ENCODE results near the gene MT1G. TPM values are rescaled to one million over a fixed set of nuclear protein-coding genes. Genes with fewer than 3 reads are reported as not detected.
"Not testable (repeated sequence)": the region's sequence is repeated elsewhere in the genome, so short reads cannot be mapped to it uniquely, and the experiment has no call there.

MT1G gene
- polyA plus RNA-seq, 4 donors, result 16.9 to 173 (median 36.0) TPM

DNA sequence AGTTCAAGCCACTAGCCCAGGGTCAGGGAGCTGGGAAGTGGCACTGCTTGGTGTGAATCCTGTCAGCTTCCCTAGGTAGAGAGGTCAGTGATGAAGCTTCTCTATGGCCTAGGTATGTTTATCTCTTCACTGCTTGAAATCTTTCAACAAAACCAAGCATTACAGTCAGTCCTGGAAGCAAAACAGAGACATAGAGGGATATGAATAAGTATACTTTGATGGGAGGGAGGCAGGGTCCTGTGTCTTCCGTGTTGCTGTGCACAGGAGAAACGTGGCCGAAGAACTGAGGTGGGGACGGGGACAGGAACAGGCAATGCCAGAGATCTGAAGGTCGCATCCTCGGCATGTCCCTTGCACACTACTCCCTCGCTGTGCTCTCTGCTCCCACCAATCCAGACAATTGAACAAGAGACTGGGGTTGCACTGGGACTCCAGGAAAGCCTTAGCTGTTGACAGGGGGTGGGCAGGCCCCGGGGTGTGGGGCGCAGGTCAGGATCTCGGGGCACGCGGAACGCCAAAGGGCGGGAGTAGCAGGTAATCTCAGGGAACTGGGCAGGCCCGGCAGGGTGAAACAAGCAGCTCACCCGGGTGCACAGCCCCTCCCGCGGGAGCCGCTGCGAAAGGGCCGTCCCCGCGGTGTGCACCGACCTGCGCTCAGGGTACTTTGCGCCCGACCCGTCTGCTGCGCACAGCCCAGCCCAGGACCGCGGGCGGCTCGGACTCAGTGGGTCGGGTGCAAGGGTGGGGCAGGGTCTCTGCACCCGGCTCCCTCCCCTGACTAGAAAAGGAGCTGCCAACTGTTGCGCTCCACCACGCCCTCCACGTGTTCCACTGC, 1.4 kb upstream of the MT1G start, which contains the start of gene MT1H:
TSS of gene MT1H (plus strand) at position 810 of the 835 bp plus-strand sequence. CDS start 71 bp downstream, outside the sequence.
- DNase-seq (ENCODE audit: low read depth in 4 of 4, low spot score in 3 of 4), result no peak

DNA sequence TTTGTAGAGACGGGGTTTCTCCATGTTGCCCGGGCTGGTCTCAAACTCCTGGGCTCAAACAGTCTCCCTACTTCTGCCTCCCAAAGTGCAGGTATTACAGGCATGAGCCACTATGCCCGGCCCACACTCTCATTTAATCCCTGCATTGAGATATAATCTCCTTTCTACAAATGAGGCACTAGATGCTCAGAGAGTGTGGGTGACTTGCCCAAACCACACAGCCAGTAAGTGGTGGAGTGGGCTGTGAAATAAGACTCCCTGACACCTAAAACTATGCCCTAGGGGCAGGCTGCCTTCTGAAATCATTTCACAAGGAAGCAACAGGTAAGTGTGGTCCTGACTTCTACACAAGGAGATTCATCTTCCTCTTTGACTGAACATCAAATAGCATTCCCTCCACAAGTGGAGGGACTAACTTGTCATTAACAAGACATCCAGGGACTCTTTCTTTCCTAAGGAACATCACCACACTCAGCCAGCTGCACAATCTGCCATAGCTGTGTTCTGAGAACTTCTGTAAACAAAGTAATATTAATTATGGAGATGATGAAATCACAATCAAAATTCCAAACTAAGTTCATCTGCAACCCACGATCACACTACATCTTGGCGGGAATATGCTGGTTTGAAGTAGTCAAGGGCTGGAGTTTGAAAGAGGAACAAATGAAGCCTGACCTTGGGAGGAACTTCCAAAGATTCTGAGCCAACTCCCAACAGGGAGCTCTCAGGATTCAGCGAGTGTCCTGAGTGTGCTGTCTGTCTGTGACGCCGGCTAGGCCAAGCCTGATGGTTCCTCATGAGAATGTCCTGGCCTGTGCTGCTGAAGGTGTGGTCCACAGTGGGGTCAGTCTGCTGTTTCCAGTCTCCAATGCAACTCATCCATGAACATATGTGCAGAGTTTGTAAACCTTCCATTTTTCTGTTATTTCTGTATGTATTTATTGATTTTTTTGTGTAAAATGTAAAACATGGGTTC, 2.3 kb downstream of the MT1G start:
- not testable (repeated sequence) for DNase-seq (ENCODE audit: low read depth in 4 of 4, low spot score in 3 of 4)

DNA sequence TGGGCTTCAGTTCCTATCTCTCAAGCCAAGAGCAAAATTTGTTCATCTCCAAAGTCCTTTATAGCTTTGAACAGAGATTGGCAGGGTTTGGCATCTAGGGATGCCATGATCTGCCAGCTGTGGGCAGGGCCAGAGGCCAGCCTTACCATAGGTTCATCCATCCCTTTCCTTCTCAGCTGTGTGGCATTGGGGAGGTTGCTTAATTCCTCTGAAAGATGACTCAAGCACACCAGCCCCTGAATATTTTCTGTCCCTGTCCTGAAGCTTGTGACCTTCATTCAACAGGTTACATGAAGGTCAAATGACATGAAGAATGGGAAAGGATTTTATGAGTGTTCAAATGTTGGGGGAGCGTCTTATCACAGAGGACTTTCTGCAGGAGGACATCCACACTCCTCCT, 3.4 kb downstream of the MT1G start:
- no peak for DNase-seq (ENCODE audit: low read depth in 4 of 4, low spot score in 3 of 4)

DNA sequence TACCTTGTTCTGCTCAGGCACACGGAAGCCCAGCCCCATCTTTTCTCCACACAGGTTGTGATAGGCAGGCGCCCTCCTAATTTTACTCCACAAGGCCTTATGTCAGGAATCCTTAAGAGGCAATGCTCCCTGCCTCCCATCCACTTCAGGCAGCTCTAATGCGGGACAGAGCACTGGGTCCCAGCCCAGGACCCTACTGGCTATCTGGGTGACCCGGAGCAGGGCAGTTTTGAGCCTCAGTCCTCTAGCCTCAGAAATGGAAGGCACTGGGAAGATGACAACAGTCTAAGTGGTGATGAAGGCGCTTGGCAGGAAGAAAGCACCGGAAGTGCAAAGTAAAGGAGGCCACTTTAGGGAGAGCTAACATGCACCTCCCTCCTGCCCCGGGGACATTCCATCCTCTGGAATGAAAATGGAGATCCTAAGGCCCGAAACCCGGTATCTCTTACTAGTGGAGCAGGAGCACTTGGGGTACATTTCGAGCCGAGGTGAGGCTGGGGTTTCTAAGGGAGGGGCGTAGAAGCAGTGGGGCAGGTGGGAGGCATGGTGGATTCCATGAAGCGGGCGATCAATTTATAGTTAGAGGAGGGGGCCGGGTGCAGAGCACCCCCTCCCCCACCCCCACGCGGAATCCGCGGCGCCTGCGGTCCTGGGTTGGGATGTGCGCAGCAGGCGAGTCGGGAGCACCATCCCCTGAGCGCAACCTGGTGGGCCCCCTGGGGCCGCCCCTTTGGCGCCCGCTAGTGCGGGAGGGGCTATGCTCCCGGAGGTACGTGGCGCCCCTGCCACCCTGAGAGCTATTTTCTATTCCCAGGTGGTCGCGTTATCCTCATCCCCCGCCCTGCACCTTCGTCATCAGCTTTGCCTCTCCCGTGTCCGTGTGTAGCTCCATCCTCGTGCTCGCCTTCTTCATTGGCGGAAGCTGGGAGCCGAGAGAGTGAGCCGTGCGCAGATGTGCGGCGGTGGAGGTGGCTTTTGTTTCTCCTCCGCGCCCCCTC, 5.2 kb downstream of the MT1G start:
- no peak for DNase-seq (ENCODE audit: low read depth in 4 of 4, low spot score in 3 of 4)

DNA sequence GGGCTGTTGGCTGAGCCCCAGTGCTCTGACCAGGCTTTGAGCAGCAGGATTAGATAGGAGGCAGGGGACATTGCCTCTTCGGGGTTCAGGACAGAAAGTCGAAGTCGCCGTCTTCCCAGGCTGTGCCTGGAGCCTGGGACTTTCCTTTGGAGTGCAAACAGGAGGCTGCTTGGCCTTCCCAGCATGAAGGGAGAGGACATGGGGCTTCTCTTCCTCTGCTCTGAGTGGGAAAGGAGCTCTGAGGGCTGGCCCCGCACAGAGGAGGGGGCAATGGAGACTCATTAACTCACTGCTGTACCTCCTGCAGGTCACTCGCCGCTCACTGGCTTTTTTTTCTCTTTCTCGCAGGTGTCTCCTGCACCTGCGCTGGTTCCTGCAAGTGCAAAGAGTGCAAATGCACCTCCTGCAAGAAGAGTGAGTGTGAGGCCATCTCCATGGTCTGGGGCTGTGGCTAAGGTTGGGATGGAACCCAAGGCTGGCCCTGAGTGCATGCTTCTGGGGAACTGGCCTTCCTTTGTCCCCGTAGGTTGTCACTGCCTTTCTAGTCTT, 9.5 kb downstream of the MT1G start:
- no peak for DNase-seq (ENCODE audit: low read depth in 4 of 4, low spot score in 3 of 4)

DNA sequence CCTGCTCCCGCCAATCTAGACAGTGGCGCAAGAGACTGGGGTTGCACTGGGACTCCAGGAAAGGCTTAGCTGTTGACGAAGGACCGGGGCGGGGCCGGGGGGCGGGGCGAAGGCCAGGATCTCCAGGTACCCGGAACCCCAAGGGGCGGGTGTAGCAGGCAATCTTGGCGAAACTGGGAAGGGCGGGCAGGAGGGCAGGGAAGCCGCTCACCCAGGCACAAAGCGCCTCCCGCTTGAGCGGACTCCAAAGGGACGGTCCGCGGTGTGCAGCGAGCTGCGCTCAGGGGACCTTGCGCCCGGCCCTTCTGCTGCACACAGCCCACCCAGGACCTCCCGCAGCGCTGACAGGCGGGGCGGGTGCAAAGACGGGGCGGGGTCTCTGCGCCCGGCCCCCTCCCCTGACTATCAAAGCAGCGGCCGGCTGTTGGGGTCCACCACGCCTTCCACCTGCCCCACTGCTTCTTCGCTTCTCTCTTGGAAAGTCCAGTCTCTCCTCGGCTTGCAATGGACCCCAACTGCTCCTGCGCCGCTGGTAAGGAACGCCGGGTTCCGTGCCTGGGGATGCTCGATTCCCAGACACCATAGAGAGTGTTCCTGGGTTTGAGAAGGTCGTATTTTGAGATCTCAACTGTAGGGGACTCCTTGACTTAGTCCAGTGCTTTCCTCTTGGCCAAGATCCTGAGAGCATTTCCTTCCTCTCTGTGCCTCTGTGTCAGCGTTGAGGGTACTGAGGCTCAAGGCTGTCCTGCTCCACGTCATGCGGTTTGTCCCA, 10.1 kb downstream of the MT1G start, which contains the start of gene MT1F:
TSS of gene MT1F (plus strand) at position 405 of the 772 bp plus-strand sequence. CDS start at position 505, 100 bp downstream.
- peak in 1 of 4 donors; percentile 48 for DNase-seq (ENCODE audit: low read depth in 4 of 4, low spot score in 3 of 4)

DNA sequence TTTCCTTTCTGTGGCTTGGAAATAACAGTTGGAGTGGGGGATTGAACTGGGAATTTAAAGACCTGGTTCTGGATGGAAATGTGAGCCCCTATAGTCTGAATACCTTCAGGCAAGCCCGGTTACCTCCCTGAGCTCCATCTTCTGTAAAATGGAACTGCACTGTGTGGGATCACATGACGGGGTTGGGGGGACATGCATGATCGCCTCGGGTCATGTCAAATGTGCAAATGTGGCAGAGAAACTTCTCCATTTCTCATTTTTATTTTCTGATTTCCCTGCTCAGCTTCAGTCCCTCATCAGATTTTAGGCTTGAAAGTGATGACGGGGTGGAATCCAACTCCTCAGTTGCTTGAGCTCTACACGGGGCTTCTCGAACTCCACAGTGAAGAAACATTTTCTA, 14.6 kb downstream of the MT1G start:
- DNase-seq (ENCODE audit: low read depth in 4 of 4, low spot score in 3 of 4), result no peak

DNA sequence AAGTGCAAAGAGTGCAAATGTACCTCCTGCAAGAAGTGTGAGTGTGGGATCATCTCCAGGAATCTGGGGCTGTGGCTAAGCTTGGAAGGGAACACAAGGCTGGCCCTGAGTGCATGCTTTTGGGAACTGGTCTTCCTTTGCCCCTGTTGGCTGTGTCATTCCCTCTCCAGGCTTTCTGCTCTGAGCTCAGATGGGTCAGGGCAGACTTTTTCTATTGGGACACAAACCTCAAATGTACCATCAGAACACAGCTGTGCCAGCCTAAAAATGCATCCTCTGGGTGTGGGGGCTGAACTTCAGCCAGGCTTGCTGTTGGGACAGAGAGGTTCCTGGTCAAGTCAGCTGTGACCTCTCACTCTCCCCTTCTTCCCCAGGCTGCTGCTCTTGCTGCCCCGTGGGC, 15.3 kb downstream of the MT1G start:
- DNase-seq (ENCODE audit: low read depth in 4 of 4, low spot score in 3 of 4), result no peak

DNA sequence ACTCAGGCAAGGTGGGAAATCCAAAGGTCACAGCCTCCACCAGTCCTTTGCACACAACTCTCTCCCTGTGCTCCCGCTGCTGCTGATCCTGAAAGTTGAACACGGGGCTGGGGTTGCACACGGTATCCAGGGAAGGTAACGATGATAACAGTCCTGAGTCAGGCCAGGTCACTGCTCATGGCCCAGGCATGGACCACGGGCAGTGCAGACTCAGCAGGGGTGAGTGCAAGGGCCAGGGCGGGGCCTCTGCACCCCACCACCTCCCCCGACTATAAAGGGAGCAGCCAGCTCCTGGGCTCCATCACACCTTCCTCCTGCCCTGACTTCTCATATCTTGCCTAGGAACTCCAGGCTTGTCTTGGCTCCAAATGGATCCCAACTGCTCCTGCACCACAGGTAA, 16.3 kb downstream of the MT1G start, which contains the start of gene MT1B:
TSS of gene MT1B (plus strand) at position 301 of the 400 bp plus-strand sequence. CDS start at position 369, 68 bp downstream.
- DNase-seq (ENCODE audit: low read depth in 4 of 4, low spot score in 3 of 4), result no peak

DNA sequence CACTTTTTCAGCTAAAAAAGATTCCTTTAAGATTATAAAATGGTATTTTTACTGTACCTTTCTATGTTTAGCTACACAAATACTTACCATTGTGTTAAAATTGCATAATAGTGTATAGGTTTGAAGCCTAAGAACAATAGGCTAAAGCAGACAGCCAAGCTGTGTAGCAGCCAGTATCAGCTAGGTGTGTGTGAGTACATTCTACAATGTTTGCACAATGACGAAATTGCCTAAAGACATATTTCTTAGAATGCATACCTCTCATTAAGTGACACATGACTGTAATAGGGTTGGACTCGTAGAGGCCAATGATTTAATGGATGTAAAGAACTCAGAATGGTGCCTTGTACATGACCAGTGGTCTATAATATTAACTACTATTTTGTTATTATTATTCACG, 18.0 kb downstream of the MT1G start:
- no peak for DNase-seq (ENCODE audit: low read depth in 4 of 4, low spot score in 3 of 4)

DNA sequence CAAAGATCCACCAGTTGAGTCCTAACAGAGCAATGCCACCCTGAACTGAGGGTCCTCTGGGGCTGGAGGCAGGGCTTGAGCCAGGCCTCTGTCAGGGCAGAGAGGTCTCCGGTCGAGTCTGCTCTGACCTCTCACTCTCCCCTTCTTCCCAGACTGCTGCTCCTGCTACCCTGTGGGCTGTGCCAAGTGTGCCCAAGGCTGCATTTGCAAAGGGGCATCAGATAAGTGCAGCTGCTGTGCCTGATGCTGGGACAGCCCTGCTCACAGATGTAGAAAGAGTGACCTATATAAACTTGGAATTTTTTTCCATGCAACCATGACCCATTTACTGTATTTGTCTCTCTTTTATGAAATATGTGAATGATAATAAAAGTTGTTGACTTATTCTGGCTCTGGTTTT, 18.6 kb downstream of the MT1G start:
- no peak for DNase-seq (ENCODE audit: low read depth in 4 of 4, low spot score in 3 of 4)

DNA sequence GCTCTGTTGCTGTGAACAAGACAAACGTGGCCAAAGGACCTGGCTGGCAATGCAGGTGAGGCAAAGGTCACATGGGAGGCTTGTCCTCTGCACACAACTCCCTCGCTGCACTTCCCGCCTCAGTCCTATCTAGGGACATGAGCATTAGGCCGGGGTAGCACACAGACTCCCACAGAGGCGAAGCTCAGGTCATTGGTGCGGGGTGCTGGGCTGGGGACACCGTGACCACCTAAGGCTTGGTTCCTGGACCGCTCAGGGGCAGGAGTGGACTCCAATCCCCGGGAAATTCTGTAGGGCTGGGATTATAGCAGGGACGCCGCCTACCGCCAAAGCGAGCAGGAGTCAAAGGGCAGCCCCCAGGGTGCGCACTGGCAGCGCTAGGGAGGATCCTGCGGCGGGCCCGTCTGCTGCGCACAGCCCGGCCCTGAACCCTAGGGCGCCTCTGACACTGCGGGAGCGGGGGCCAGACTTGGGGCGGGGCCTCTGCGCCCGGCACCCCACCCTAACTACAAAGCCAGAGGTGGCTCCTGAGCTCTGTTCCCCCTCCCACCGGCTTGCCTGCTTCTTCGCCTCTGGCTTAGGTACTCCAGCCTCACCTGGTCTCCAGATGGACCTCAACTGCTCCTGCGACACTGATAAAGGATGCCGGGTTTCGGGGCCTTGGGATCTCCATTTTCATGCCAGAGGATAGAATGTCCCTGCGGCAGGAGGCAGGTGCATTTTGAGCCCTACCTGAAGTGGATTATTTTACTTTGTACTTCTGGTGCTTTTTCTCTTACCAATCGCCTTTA, 20.0 kb downstream of the MT1G start:
- DNase-seq (ENCODE audit: low read depth in 4 of 4, low spot score in 3 of 4), result no peak

DNA sequence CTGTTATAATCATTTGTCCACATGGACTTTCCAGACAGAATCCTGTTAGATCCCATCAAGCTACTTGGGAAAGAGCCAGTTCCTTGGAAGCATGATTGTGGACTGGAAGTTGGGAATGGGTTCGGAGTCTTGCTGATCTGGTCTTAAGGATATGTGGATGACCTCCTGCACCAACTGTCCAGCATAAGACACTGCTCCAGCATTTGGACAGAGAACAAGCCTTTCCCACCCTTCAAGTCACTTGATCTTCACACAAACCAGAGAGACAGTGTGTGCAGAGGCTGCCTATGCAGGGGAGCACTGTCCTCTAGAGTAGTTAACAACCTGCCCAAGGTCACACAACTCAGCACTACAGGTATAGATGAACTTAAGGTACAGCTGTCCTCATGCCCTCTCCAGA, 22.0 kb downstream of the MT1G start:
- no peak for DNase-seq (ENCODE audit: low read depth in 4 of 4, low spot score in 3 of 4)

DNA sequence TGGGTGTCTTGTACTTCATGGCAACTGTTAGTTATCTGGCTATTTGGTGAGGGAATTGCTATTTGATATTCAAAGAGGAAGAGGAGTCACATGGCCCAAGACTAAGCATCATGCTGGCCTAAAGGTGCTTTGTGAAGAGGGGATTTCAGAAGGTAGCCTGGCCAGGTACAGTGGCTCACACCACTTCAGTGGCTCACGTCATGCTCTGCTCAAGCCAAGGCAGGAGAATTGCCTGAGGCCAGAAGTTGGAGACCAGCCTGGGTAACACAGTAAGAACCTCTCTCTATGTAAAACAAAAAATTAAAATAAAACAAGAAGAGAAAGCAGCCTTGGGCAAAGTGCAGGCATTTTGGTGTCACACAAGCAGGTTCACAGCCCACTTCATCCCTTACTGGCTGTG, 22.6 kb downstream of the MT1G start:
- DNase-seq (ENCODE audit: low read depth in 4 of 4, low spot score in 3 of 4), result no peak

DNA sequence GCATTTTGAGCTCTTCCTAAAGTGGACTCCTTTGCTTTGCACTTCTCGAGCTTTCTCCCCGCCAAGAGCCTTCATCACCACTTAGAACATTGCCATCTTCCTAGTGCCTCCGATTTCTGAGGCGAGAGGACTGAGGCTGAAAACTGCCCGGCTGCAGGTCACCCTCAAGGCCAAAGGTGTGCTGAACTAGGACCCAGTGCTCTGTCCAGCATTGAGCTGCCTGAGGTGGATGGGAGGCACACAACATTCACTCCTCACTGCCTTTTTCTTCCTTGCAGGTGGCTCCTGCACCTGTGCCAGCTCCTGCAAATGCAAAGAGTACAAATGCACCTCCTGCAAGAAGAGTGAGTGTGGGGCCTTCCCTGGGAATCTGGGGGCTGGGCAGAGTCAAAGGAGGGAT, 24.0 kb downstream of the MT1G start:
- DNase-seq (ENCODE audit: low read depth in 4 of 4, low spot score in 3 of 4), result no peak

DNA sequence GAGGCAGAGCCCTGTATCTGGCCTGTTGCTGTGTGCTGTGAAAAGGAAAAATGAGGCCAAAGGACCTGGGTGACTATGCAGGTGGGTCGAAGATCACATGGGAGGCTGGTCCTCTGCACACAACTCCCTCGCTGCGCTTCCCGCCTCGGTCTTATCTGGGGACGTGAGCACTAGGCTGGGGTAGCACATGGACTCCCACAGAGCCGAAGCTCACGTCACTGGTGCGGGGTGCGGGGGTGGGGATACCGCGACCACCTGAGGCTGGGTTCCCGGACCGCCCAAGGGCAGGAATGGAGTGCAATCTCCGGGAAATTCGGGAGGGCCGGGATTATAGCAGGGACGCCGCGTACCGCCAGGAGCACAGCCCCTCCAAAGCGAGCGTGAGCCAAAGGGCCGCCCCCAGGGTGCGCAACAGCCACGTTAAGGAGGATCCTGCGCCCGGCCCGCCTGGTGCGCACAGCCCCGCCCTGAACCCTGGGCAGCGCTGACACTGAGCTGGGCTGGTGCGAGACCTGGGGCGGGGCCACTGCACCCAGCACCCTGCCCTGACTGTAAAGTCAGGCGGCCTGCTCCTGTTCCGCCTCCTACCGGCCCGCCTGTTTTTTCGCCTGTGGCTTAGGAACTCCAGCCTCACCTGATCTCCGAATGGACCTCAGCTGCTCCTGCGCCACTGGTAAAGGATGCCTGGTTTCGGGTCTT, 24.6 kb downstream of the MT1G start:
- no peak for DNase-seq (ENCODE audit: low read depth in 4 of 4, low spot score in 3 of 4)

DNA sequence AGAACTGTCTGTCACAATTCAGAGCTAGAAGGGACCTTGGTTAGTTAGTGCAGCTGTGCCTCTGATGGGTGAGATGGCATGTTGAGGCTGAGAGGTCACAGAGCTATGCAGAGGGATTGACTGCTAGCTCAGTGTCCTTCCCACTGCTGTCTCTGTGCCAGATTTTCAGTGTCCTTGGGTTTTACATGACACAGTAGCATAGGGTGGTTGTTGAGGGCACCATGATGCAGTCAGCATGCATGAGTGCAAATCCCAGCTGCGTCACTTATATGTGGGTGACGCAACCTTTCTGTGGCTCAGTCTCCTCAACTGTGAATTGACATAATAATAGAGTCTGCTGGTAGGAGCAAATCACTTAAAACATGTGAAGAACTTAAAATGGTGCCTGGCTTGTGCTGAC, 26.7 kb downstream of the MT1G start:
- no peak for DNase-seq (ENCODE audit: low read depth in 4 of 4, low spot score in 3 of 4)

DNA sequence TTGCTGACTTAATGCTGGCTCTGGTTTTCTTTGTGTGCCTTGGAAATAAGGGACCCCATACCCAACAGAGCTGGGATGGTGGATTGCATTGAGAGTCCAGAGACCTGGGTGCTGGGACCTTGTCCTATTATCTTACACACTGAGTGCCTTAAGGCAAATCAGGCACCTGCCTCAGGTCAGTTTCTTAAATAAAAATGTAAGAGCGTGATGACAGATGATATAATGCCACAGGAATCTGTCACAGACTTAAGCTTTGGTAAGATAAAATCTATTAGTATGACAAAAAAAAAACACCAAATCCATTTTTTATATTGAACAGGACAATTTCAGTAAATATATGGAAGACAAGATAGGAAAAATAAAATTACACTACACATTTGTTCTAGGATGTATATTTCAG, 27.8 kb downstream of the MT1G start:
- no peak for DNase-seq (ENCODE audit: low read depth in 4 of 4, low spot score in 3 of 4)
